C4-2B (cell line): Measurements from ENCODE around the gene CARS1.

ENCODE experiments used
- CTCF ChIP-seq: fragments of 450-650 bp; conservative IDR thresholded peaks from 2 replicates; pipeline ENCODE4 v1.5.1; 2017; ENCODE audit warnings: mild to moderate bottlenecking
- ZFX ChIP-seq: fragments of 450-650 bp; IDR thresholded peaks from 2 replicates; pipeline ENCODE4 v1.6.1; 2017

GRCh38 chr11:3007404-3008010, 49.7 kb downstream of the CARS1 start:
- TF ChIP-seq CTCF: no peak
- TF ChIP-seq ZFX: no peak
